Spinal cord (tissue), 10 donors: ENCODE results near the gene SCAF1. TPM values are rescaled to one million over a fixed set of nuclear protein-coding genes. Genes with fewer than 3 reads are reported as not detected.

Experiments used
- DNase-seq, 6 donors: peaks; one replicate each; pipeline versions ENCODE4 v3.0.0 to v3.0.0-alpha.2; 2013 to 2015; ENCODE audit warnings: low spot score in 6 of 6, low read depth in 4 of 6
- H3K27ac ChIP-seq: one replicate; pipeline ENCODE4 v1.5.1; 2013; ENCODE audit warnings: low read depth, low read length, control low read depth
- H3K27me3 ChIP-seq: one replicate; pipeline ENCODE4 v1.6.1; 2013; ENCODE audit warnings: low read length; ENCODE audit not compliant: control insufficient read depth, insufficient read depth
- H3K36me3 ChIP-seq: one replicate; pipeline ENCODE4 v1.6.1; 2013; ENCODE audit warnings: low read length; ENCODE audit not compliant: control insufficient read depth, insufficient read depth
- H3K4me1 ChIP-seq: one replicate; pipeline ENCODE4 v1.6.1; 2013; ENCODE audit warnings: low read length; ENCODE audit not compliant: control insufficient read depth, insufficient read depth
- H3K4me3 ChIP-seq: one replicate; pipeline ENCODE4 v1.5.1; 2013; ENCODE audit warnings: low read depth, low read length, control low read depth
- H3K9me3 ChIP-seq: one replicate; pipeline ENCODE4 v1.6.1; 2013; ENCODE audit warnings: low read length; ENCODE audit not compliant: control insufficient read depth, insufficient read depth
- WGBS: methylation state at CpG from one replicate; pipeline ENCODE4 v1.1.5; 2013; ENCODE audit warnings: missing lambda C conversion rate; ENCODE audit not compliant: insufficient coverage; 5-methylcytosine and 5-hydroxymethylcytosine counted together
- polyA plus RNA-seq, 2 donors: library from polyadenylated mRNA; unstranded; fragments of 120-200 nt; gene quantifications; one replicate each; pipeline ENCODE4 v1.2.1, GENCODE V29; 2013; ENCODE audit not compliant: insufficient read length in 2 of 2
- total RNA-seq, 2 donors: library from RNA; depleted of rRNA in 1 of 2; stranded (reverse); fragments of 120-200 nt in 1 of 2; fragments of >200 nt in 1 of 2; gene quantifications; one replicate each; pipeline versions ENCODE4 v1.2.3 to v1.2.4, GENCODE V29; 2013 to 2014
- donor health status: healthy.

The SCAF1 gene
- total and polyA plus RNA-seq, 4 donors = 11.8 to 70.8 (median 39.2) TPM

DNA sequence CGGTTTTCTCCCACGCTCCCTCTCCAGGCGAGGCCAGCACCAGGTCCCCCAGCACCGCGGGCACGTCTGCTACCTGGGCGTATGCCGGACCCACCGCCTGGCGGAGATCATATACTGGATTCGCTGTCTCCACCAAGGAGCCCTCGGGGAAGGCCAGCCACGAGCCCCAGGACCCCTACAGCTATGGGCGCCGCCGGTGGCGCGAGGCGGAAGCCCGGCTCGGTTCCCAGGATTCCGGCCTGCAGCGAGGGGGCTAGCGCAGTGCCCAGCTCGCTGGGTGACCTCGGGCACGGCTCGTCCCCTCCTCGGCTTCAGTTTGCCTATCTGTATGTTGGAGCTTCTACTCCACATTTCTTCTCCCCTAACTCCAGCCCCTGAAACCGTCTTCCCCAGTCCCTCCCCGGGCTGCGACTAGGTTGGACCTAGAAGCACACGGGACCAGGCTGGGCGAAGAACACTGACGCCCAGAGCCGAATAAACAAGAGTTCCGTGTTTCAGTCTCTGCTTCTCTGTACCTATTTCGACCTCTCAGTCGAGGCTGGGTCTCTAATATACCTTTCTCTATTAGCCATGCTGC, 48.2 kb downstream of the SCAF1 start:
- WGBS = 2% methylated on average over 39 of the region's 39 CpGs

DNA sequence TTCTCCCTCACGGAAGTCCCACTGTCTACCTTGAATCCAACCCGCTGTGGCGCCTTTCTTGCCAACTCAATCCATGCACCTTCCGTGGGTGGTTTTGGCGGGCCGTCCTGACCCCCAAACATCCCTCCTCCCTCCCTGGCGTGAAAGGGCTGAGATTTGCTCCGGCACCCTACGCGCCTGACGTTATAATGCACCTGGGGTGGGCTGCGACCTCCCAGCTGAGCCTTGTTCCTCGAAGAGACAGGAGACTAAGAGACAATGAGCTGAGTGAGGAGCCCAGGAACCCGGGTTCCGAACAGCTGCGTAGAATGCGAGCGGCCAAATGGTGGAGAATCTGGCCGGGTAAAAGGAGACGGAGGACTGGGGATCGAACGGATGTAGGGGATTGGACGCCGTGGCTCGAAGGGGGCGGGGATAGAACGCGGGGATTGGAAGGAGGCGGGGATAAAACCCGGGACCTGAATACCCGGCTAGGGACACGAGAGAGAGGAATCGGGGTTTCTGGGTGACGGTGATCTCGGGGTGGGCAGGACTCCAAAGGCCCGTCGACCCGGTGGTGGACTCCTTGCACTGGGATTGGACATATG, 48.7 kb downstream of the SCAF1 start, which contains the start of gene CPT1C:
Gene CPT1C, plus strand, starts transcription at position 461 of the 587 bp plus-strand sequence. CDS start 1,137 bp downstream, outside the sequence.
- peak within 1 kb of the TSS; percentile 87 for H3K27ac ChIP-seq
- peaks cover 6% of the 10 kb centered on the region for H3K27me3 ChIP-seq
- no peaks in the 10 kb centered on the region for H3K9me3 ChIP-seq
- H3K4me1 ChIP-seq = peaks cover 47% of the 10 kb centered on the region
- peak within 1 kb of the TSS; percentile 73 for H3K4me3 ChIP-seq
- H3K36me3 ChIP-seq = peaks cover 57% of the 10 kb centered on the region
- peak in 5 of 6 donors; percentile 89 to 99 (median 95) for DNase-seq
- 0% methylated on average over 38 of the region's 38 CpGs for WGBS

More for the DNA sequence above, 48.2 kb downstream of the SCAF1 start:
- H3K4me3 ChIP-seq = peak overlapping the region; percentile 73
- peaks cover 6% of the 10 kb centered on the region for H3K27me3 ChIP-seq
- H3K9me3 ChIP-seq = no peaks in the 10 kb centered on the region
- peaks cover 47% of the 10 kb centered on the region for H3K4me1 ChIP-seq
- no peak for DNase-seq
- H3K36me3 ChIP-seq = peaks cover 60% of the 10 kb centered on the region
- H3K27ac ChIP-seq = peak overlapping the region; percentile 87

DNA sequence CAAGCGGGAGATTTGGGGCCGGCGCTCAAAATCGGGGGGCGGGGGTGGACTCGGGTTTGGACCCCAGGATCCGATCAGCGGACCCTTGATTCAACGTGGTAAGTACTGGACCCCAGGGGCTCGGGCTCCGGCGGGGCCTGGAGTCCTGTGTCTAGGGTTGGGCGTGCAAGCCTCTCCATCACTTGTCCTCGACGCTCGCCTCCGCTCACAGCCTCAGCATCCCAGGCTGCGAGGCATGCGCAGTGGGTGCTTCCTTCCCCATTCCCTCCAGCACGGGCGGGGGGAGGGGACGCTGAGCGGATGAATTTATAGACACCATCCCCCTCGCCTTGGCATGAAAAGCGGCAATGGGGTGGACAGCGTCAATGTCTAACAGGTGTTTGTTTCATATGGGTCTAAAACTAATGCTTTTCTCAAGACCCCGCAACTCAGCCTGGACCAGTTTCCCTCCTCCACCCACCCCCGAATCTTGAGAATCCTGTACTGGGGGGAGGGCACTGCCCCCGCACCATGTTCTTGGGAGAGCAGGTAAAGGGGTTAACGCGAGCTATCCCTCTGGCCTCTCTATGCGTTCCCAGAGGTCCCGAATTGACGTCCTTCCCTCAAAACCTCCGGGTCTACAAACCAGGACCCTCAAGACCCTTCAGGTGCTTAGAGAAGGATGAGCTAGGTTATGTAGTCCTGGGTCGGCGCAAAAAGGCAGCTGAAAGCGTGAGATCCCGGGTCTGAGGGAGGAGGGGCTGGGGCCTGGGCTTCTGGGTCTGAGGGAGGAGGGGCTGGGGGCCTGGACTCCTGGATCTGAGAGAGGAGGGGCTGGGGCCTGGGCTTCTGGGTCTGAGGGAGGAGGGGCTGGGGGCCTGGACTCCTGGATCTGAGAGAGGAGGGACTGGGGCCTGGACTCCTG, 49.5 kb downstream of the SCAF1 start:
- Histone ChIP-seq H3K4me3 (peak overlapping the region; percentile 73), H3K36me3 (peaks cover 57% of the 10 kb centered on the region), H3K27ac (peak overlapping the region; percentile 87), H3K4me1 (peaks cover 47% of the 10 kb centered on the region), H3K9me3 (no peaks in the 10 kb centered on the region), H3K27me3 (peaks cover 6% of the 10 kb centered on the region)
- WGBS = 1% methylated on average over 29 of the region's 39 CpGs
- peak in 3 of 6 donors; percentile 83 to 98 (median 96) for DNase-seq

DNA sequence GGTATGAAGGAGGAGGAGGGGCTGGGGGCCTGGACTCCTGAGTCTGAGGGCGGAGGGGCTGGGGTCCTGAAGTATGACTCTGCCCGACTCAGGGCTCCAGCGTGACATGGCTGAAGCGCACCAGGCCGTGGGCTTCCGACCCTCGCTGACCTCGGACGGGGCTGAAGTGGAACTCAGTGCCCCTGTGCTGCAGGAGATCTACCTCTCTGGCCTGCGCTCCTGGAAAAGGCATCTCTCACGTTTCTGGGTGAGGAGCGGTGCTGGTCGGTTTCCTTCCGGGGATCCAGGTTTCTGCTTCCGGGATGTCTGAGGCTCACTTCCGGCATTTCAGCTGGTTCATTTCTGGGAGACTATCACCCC, 50.1 kb downstream of the SCAF1 start:
- WGBS = 55% methylated on average over 16 of the region's 16 CpGs
- peaks cover 6% of the 10 kb centered on the region for H3K27me3 ChIP-seq
- H3K4me3 ChIP-seq = no peak overlapping the region
- no peaks in the 10 kb centered on the region for H3K9me3 ChIP-seq
- no peak overlapping the region for H3K27ac ChIP-seq
- no peak for DNase-seq
- peaks cover 47% of the 10 kb centered on the region for H3K4me1 ChIP-seq
- peaks cover 58% of the 10 kb centered on the region for H3K36me3 ChIP-seq

DNA sequence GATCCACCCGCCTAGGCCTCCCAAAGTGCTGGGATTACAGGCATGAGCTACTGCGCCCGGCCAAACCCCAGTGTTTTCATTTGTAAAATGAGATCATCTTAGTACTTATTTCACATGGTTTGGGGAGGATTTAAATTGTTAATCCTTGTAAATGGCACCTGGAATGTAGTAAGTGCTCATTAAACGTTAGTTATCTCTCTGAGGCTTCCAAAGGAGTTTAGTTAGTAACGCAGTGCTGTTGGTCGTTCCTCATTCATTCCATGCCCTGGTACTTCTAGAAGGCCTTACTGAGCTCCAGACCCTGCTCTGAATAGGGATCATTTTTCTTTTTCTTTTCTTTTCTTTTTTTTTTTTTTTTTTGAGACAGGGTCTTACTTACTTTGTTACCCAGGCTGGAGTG, 54.1 kb downstream of the SCAF1 start:
- 93% methylated on average over 3 of the region's 6 CpGs for whole genome bisulfite sequencing
- H3K27me3 ChIP-seq = no peaks in the 10 kb centered on the region

DNA sequence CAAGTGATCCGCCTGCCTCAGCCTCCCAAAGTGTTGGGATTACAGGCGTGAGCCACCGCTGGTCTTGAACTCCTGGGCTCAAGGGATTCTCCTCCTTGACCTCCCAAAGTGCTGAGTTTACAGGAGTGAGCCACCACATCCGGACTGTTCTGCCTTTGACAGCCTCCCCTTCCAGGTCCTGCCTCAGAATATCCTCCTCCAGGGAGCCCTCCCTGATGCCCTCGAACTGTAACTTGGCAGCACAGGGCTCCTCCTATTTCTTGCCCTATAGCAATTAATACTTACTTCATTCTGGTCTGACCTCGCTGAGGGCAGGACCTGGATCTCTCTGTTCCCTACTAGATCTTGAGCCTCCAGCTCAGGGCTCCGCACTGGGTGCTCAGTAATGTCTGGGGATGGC, 54.9 kb downstream of the SCAF1 start:
- Histone ChIP-seq H3K36me3 (peaks cover 73% of the 10 kb centered on the region), H3K4me1 (peaks cover 9% of the 10 kb centered on the region), H3K27ac (no peak overlapping the region), H3K27me3 (no peaks in the 10 kb centered on the region), H3K4me3 (no peak overlapping the region), H3K9me3 (no peaks in the 10 kb centered on the region)
- 95% methylated on average over 7 of the region's 7 CpGs for WGBS
- DNase-seq = no peak

More for the DNA sequence above, 54.1 kb downstream of the SCAF1 start:
- H3K36me3 ChIP-seq = peaks cover 68% of the 10 kb centered on the region
- no peak overlapping the region for H3K27ac ChIP-seq
- peaks cover 16% of the 10 kb centered on the region for H3K4me1 ChIP-seq
- no peaks in the 10 kb centered on the region for H3K9me3 ChIP-seq
- no peak for DNase-seq
- no peak overlapping the region for H3K4me3 ChIP-seq

DNA sequence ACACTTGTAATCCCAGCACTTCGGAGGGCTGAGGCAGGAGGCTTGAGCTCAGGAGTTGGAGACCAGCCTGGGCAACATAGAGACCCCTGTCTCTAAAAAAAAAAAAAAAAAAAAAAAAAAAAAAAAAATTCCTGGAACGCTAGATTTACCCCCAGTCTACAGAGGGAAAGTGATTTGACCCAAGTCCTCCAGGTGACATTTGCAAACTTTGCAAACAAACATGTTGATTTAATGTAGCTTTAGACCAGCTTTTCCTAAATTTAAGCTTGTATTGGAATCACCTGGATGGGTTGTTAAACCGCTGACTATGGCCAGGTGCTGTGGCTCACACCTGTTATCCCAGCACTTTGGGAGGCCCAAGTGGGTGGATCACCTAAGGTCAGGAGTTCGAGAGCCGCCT, 57.4 kb downstream of the SCAF1 start:
- Histone ChIP-seq H3K4me1 (no peaks in the 10 kb centered on the region), H3K27me3 (no peaks in the 10 kb centered on the region), H3K9me3 (no peaks in the 10 kb centered on the region), H3K36me3 (peaks cover 74% of the 10 kb centered on the region), H3K27ac (no peak overlapping the region), H3K4me3 (no peak overlapping the region)
- no peak for DNase-seq
- WGBS = 100% methylated on average over 1 of the region's 5 CpGs

DNA sequence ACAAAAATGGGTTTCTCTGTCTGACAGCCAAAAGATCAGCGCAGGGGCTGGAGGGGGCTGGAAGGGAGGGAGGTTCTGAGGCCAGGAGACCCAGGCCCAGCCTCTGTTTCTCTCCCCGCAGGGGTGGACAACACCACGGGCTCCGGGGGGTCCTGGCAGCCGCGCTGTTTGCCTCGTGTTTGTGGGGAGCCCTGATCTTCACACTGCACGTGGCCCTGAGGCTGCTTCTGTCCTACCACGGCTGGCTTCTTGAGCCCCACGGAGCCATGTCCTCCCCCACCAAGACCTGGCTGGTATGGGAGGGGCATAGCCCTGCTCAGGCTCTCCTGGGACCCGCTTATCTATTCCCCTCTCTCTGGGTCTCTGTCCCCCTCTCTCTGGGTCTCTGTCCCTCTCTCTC, 58.6 kb downstream of the SCAF1 start:
- no peak for DNase-seq
- H3K36me3 ChIP-seq = peaks cover 80% of the 10 kb centered on the region

DNA sequence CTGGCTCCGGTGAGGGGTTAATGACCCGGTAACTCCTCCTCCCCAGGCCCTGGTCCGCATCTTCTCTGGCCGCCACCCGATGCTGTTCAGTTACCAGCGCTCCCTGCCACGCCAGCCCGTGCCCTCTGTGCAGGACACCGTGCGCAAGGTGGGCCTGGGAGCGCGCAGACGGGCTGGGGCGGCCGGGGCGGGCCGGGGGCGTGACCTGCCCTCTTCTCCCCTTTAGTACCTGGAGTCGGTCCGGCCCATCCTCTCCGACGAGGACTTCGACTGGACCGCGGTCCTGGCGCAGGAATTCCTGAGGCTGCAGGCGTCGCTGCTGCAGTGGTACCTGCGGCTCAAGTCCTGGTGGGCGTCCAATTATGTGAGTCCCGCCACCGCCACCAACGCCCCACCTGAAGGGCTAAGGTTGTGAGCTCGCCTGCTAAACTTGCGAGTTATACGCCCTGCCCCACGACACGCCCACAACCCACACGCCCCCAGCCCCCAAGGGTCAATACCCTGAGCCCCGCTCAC, 59.3 kb downstream of the SCAF1 start:
- H3K27ac ChIP-seq = no peak overlapping the region
- no peak for DNase-seq
- H3K9me3 ChIP-seq = no peaks in the 10 kb centered on the region
- H3K4me3 ChIP-seq = no peak overlapping the region
- no peaks in the 10 kb centered on the region for H3K27me3 ChIP-seq
- no peaks in the 10 kb centered on the region for H3K4me1 ChIP-seq
- 52% methylated on average over 33 of the region's 40 CpGs for WGBS
- H3K36me3 ChIP-seq = peaks cover 80% of the 10 kb centered on the region

More for the DNA sequence above, 58.6 kb downstream of the SCAF1 start:
- 42% methylated on average over 6 of the region's 11 CpGs for WGBS
- H3K4me3 ChIP-seq = no peak overlapping the region
- no peaks in the 10 kb centered on the region for H3K9me3 ChIP-seq
- H3K4me1 ChIP-seq = no peaks in the 10 kb centered on the region
- H3K27me3 ChIP-seq = no peaks in the 10 kb centered on the region
- H3K27ac ChIP-seq = no peak overlapping the region
